Aortic smooth muscle cell (primary cell): ENCODE data around the gene TIRAP. TPM values are rescaled to one million over a fixed set of nuclear protein-coding genes. Genes with fewer than 3 reads are reported as not detected.

ENCODE experiments used
- total RNA-seq: library from RNA; depleted of rRNA; stranded (reverse); fragments of >200 nt; gene quantifications from 2 replicates; pipeline ENCODE4 v1.2.3, GENCODE V29; 2014

The TIRAP gene
- total RNA-seq, result 3.3 and 4.3 TPM in 2 replicates

DNA sequence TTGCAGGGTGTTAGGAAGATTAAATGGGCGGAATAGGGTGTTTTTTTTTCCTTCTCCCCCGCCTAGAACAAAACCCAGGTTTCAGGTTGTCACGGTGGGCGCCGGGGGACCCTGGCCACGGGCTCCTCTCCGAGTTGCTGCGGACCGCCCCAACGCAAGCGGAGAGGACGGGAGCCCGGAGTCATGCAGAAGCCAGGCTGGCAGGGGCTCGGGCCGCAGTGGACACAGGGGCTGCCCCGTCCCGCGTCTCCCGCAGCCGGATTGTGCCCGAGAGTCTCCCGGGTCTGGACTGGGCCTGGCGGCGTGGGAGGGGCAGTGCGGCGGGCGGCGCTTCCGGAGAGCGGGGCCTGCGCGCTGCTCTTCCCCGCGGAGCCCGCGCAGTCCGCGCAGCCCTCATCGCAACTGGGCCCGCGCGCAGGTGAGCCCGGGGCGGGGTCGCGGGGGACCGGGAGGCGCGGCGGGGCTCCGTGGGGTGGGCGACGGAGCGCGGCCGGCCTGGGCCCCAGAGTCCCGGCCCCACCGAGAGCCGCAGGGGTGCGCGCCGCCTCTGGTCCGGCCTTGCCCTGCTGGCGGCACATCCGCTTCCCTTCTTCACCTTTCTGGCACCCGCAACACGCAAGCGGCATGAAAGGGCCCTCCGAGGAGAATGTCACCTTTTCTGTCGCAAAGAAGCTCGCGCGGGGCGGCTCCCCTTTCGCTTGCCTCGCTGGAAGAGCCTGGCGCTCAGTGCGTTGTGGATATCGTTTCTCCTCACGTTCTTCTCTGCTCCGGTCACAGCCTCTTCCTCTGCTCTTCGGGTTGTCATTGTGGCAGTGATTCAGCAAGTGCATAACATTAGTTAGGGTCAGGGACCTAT is at the start of gene TIRAP:
Gene TIRAP, plus strand, starts transcription at position 358 of the 856 bp plus-strand sequence. CDS start 7,802 bp downstream, outside the sequence.

GRCh38 chr11:126268708-126269579 is 13.9 kb upstream of the TIRAP start, which contains the start of the genes FOXRED1 and SRPRA:
Gene FOXRED1, plus strand, starts transcription at chr11:126269154. Its CDS starts 53 bp downstream, at chr11:126269207.
Gene SRPRA, minus strand, starts transcription at chr11:126268895. Its CDS starts 91 bp downstream, at chr11:126268804.

GRCh38 chr11:126303623-126304456 is 20.9 kb downstream of the TIRAP start, which contains the start of gene DCPS:
Gene DCPS, plus strand, starts transcription at chr11:126304060. Its CDS starts 21 bp downstream, at chr11:126304081.

Other genes starting within 250 kb of the TIRAP start
- 6.7 and 7.7 TPM in 2 replicates for gene CDON, start 220.2 kb upstream of the TIRAP start, total RNA-seq
- 21.5 and 23.4 TPM in 2 replicates for gene RPUSD4, start 71.4 kb upstream of the TIRAP start, total RNA-seq
- 16.8 and 17.0 TPM in 2 replicates for gene FAM118B, start 71.3 kb upstream of the TIRAP start, total RNA-seq
- gene SRPRA, start 14.2 kb upstream of the TIRAP start, total RNA-seq, result 63.9 and 76.1 TPM in 2 replicates
- gene FOXRED1, start 13.9 kb upstream of the TIRAP start, total RNA-seq, result 10.7 and 14.9 TPM in 2 replicates
- gene DCPS, start 21.0 kb downstream of the TIRAP start, total RNA-seq, result 11.2 and 14.1 TPM in 2 replicates
- gene ST3GAL4, start 72.6 kb downstream of the TIRAP start, total RNA-seq, result 22.1 and 26.6 TPM in 2 replicates